ENCODE data around the gene DRAXIN.

The DRAXIN gene, protein sequence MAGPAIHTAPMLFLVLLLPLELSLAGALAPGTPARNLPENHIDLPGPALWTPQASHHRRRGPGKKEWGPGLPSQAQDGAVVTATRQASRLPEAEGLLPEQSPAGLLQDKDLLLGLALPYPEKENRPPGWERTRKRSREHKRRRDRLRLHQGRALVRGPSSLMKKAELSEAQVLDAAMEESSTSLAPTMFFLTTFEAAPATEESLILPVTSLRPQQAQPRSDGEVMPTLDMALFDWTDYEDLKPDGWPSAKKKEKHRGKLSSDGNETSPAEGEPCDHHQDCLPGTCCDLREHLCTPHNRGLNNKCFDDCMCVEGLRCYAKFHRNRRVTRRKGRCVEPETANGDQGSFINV

DNA sequence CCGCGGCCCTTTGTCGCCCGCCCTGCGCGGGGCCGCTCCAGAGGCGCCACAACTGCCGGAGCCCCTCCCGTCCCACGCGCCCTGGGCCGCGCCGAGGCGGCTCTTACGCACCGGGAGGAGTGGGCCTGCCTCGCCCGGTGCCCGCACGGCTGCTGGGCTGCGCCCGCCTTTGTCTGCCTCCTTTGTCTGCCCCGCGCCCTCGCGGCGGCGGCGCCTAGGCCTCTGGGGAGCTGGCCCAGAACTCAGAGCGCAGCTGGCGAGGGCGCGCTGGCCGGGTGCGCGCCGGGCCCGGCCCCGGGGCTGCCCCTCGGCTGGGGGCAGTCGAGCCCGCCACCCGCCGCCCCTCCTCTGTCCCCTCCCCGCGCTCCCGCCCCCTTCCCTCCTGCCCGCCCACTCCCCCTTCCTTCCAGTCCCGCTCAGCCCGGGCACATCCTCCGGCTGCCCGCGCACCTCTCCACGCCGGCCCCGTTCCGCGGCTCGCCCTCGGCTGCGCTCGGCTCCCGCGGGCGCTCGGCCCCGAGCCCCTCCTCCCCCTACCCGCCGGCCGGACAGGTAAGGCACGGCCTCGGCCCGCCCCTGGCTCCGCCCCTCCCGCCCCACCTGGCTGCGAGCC is at the start of gene DRAXIN:
TSS of gene DRAXIN (plus strand) at position 409 of the 613 bp plus-strand sequence. CDS start 14,549 bp downstream, outside the sequence.
- no peak for DNase-seq (ENCODE audit: low spot score)

GRCh38 chr1:11641776-11642305 is 49.7 kb upstream of the DRAXIN start:
- no peak for DNase-seq (ENCODE audit: low spot score)

GRCh38 chr1:11642418-11643017 is 49.0 kb upstream of the DRAXIN start:
- peak; percentile 77 for DNase-seq (ENCODE audit: low spot score)

- no peak for DNase-seq (ENCODE audit: low spot score)
These were observed 47.7 kb upstream of the DRAXIN start for GRCh38 chr1:11643782-11644181.

- DNase-seq (ENCODE audit: low spot score), result no peak
These were observed 46.2 kb upstream of the DRAXIN start for GRCh38 chr1:11645270-11645669.

DNA sequence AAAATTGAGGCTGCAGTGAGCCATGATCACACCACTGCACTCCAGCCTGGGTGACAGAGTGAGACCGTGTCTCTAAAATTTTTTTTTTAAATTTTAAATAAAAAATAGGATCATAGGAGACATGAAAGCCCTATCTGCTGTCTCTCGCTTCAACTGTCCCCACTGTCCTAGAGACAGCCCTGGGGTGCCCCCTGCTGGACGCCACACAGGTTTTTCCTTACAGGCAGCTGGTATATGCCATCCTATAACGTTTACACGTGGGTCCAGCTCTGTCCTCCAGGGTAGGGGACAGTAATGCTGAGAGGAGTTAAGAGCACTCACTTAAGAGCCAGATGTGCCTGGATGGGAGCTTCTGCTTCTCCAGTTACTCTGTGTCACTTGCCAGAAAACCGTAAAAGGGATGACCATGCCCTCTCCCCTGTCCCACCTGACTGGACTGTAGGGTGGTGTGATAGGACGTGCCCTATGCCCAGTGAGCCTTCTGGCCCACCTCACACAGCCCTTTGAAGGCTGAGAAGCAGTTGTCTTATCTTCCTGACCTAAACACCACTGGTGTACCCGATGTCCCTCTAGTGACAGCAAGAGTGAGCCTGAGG is 45.7 kb upstream of the DRAXIN start:
- DNase-seq (ENCODE audit: low spot score), result peak; percentile 89

DNA sequence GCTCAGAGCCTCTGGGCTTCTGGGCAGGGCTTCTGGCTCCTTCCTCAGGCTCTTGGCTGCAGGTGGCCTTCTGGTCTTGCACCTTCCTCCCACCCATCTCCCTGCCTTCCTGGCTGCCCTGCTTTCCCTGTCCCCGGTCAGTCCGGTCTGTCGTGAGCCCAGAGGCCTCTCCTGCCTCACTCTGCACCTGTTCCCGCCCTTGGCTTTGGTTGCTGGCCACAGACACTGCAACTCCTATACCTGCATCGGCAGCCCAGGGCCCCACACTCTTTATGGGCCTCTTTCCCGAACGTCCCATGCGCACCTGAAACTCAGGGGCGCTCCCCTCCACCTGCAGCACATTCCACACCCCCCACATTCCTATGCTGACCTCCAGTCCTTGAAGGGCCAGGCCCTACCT is 45.2 kb upstream of the DRAXIN start:
- no peak for DNase-seq (ENCODE audit: low spot score)

GRCh38 chr1:11647333-11647732 is 44.2 kb upstream of the DRAXIN start:
- DNase-seq (ENCODE audit: low spot score), result no peak

GRCh38 chr1:11648039-11648438 is 43.5 kb upstream of the DRAXIN start:
- DNase-seq (ENCODE audit: low spot score), result peak; percentile 46

- DNase-seq (ENCODE audit: low spot score), result no peak
These were observed 42.8 kb upstream of the DRAXIN start for GRCh38 chr1:11648732-11649158.

- DNase-seq (ENCODE audit: low spot score), result no peak
These were observed 42.3 kb upstream of the DRAXIN start for GRCh38 chr1:11649237-11649623.

- no peak for DNase-seq (ENCODE audit: low spot score)
These were observed 41.7 kb upstream of the DRAXIN start for GRCh38 chr1:11649624-11650330.

GRCh38 chr1:11650331-11650991 is 41.0 kb upstream of the DRAXIN start:
- peak; percentile 60 for DNase-seq (ENCODE audit: low spot score)

DNA sequence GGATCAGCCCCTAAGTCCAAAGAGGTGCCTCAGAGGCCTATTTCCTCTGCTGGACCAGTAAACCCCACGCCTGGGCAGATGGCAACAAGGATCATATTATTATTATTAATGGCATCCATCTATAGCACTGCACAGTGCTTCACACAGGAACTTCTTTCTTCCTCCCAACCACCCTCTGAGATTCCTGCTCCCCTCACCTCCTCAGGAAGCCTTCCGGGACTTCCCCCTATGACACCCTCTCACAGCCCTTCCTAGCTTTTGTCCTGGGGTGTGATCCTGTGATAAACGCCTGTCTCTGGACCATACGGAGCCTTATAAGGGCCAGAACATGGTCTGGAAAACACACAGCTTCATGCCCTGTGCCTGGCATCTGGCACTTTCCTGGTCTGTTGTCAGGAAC is 40.5 kb upstream of the DRAXIN start:
- no peak for DNase-seq (ENCODE audit: low spot score)

GRCh38 chr1:11652203-11652780 is 39.2 kb upstream of the DRAXIN start:
- no peak for DNase-seq (ENCODE audit: low spot score)

GRCh38 chr1:11653101-11653860 is 38.2 kb upstream of the DRAXIN start:
- DNase-seq (ENCODE audit: low spot score), result peak; percentile 49

DNA sequence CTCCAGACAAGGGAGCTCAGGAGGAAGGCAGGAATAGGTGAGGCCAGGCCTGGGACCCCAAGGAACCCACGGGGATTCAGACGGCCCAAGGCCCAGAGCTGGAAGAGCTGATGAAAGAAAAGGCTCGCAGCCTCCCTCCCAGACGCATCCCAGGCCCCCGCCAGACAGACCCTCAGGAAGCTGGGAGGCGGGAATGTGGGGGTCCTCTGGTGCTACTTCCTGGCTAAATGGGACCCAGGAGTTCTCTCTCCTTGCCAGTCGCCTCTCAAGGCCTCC is 37.7 kb upstream of the DRAXIN start:
- peak; percentile 40 for DNase-seq (ENCODE audit: low spot score)

DNA sequence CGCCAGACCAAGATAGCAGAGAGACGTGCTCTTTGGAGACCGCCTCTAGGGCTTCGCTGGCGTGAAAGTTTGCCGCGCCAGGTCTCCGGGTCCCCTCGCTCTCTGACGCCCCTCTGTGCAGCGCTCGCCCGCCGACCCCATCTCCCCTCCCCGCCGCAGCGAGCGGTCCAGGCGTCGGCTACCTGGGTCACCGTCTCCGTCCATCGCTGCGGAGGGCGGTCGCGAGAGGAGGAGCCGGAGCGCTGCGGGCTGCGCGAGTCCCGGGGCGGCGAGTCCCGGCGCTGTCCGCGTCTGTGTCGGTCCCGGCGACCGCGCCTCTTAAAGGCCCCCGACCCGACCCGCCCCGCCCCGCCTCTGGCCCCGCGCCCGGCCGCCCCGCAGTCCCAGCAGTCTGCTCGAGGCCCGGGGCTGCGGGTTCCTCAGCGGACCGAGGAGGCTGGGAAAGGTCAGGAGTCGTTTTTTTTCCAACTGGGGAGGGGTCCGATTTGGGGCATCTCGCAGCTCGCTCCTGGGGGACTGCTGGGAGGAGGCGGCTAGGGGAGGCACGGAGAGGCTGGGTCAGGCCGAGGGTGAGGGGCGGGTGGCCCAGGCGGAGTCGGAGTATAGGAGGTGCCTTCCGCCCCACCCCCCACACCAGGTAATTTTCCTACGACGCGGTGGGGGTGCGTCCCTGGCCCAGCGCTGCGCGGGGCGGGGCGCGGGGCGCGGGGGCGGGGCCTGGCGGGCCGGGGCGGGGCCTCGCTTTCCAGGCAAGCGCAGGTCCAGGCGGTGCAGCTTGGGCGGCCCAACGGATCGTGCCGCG is 37.2 kb upstream of the DRAXIN start, which contains the start of the genes FBXO2 and FBXO44:
TSS of gene FBXO2 (minus strand) at position 293 of the 802 bp plus-strand sequence. CDS start at position 204, 89 bp downstream.
TSS of gene FBXO44 (plus strand) at position 741 of the 802 bp plus-strand sequence. CDS start 959 bp downstream, outside the sequence.
- peak; percentile 76 for DNase-seq (ENCODE audit: low spot score)

Data from cerebellar cortex (tissue), 1 donor.